ENCODE results near the gene KRTAP23-1. TPM values are rescaled to one million over a fixed set of nuclear protein-coding genes. Genes with fewer than 3 reads are reported as not detected.

KRTAP23-1 gene
- total RNA-seq, 1 experiment from 2014 or later: not detected

DNA sequence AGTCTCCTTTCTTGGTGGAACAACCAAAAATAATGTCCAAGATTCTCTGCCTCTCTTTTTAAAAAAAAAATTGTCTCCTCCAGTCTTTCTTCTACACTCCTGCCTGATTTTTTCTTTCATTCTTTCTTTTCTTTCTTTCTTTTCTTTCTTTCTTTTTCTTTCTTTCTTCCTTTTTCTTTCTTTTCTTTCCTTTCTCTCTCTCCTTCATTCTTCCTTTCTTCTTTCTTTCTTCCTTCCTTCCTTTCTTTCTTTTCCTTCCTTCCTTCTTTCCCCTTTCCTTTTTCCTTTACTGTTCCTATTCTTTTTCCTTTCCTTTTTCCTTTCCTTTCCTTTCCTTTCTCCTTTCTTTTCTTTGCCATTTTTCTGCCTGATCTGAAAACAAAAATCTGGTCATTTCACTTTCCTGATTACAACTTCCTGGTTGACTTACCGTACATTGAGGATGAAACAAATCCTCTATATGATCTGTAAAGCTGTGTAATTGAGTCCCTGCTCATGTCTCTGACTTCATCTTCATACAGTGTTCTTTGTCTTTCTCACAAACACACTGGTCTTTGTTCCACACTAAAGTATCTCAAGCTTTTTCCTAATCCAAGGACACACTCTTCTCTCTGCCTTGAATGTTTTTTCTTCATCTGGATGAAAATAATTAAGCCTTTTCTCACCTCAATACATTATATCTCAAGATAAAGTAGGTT, 6.1 kb upstream of the KRTAP23-1 start:
- CTCF ChIA-PET: no interaction called here
- no peak for TF ChIP-seq EZH2 (IDR thresholded peaks at IDR 0.05; ENCODE audit: low read depth)
- TF ChIP-seq, protein P1, sequence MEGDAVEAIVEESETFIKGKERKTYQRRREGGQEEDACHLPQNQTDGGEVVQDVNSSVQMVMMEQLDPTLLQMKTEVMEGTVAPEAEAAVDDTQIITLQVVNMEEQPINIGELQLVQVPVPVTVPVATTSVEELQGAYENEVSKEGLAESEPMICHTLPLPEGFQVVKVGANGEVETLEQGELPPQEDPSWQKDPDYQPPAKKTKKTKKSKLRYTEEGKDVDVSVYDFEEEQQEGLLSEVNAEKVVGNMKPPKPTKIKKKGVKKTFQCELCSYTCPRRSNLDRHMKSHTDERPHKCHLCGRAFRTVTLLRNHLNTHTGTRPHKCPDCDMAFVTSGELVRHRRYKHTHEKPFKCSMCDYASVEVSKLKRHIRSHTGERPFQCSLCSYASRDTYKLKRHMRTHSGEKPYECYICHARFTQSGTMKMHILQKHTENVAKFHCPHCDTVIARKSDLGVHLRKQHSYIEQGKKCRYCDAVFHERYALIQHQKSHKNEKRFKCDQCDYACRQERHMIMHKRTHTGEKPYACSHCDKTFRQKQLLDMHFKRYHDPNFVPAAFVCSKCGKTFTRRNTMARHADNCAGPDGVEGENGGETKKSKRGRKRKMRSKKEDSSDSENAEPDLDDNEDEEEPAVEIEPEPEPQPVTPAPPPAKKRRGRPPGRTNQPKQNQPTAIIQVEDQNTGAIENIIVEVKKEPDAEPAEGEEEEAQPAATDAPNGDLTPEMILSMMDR (conservative IDR thresholded peaks at IDR 0.05): no peak
- no peaks in the 10 kb centered on the region for H3K9me3 ChIP-seq (ENCODE audit: insufficient read depth, low read depth)
- no peak overlapping the region for H3K4me3 ChIP-seq
- H4K20me1 ChIP-seq (ENCODE audit: insufficient read depth): no peaks in the 10 kb centered on the region
- no peak for DNase-seq
- H3K9me2 ChIP-seq (ENCODE audit: insufficient read depth): no peaks in the 10 kb centered on the region
- intact Hi-C loops (cut with micrococcal nuclease; ENCODE audit: unreplicated experiment): no loop called here
- BruUV-seq (replicated peaks): no TSS peak
- 0 out of 2 replicates have a peak, but pooled peaks cover 4% of the 10 kb centered on the region for H3K4me1 ChIP-seq (replicated peaks; ENCODE audit: insufficient read depth)
- POLR2A ChIA-PET (ENCODE audit: unreplicated experiment): no interaction called here
- H3K36me3 ChIP-seq (ENCODE audit: low read depth): no peaks in the 10 kb centered on the region
- no peak overlapping the region for H3K27ac ChIP-seq
- H3K79me2 ChIP-seq (ENCODE audit: low read depth): no peaks in the 10 kb centered on the region
- H3F3A ChIP-seq (ENCODE audit: insufficient read depth, low read depth): no peaks in the 10 kb centered on the region
- H2AFZ ChIP-seq: no peak overlapping the region
- no peaks in the 10 kb centered on the region for H3K27me3 ChIP-seq (ENCODE audit: insufficient read depth, low read depth)
- H3K4me2 ChIP-seq: no peak overlapping the region

DNA sequence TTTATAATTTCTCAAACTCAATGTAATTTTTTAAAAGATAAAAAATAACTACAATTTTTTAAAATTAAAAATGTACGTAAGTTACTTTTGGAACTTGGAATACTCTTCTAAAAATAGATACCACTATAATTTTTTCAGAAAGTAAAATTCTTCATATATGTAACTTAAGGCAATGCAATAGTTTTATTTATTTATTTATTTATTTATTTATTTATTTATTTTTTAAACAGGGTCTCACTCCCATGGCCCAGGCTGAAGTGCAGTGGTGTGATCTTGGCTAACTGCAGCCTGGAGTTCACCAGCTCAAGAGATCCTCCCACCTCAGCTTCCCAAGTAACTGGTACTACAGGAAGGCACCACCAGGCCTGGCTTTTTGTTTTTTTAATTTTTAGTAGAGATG, 3.1 kb upstream of the KRTAP23-1 start:
- H3K36me3 ChIP-seq (ENCODE audit: low read depth): no peaks in the 10 kb centered on the region
- intact Hi-C loops (cut with micrococcal nuclease; ENCODE audit: unreplicated experiment): no loop called here
- no peaks in the 10 kb centered on the region for H3K79me2 ChIP-seq (ENCODE audit: low read depth)
- H3K27me3 ChIP-seq (ENCODE audit: insufficient read depth, low read depth): no peaks in the 10 kb centered on the region
- no peak overlapping the region for H3K27ac ChIP-seq
- 0 out of 2 replicates have a peak, but pooled peaks cover 7% of the 10 kb centered on the region for H3K4me1 ChIP-seq (replicated peaks; ENCODE audit: insufficient read depth)
- DNase-seq: no peak
- no peak overlapping the region for H3K4me3 ChIP-seq
- H3F3A ChIP-seq (ENCODE audit: insufficient read depth, low read depth): no peaks in the 10 kb centered on the region
- BruUV-seq (replicated peaks): no TSS peak
- H4K20me1 ChIP-seq (ENCODE audit: insufficient read depth): no peaks in the 10 kb centered on the region
- no peak overlapping the region for H3K4me2 ChIP-seq
- CTCF ChIA-PET: no interaction called here
- POLR2A ChIA-PET (ENCODE audit: unreplicated experiment): no interaction called here
- no peaks in the 10 kb centered on the region for H3K9me2 ChIP-seq (ENCODE audit: insufficient read depth)
- TF ChIP-seq, protein P1 (conservative IDR thresholded peaks at IDR 0.05): no peak
- TF ChIP-seq EZH2 (IDR thresholded peaks at IDR 0.05; ENCODE audit: low read depth): no peak
- no peaks in the 10 kb centered on the region for H3K9me3 ChIP-seq (ENCODE audit: insufficient read depth, low read depth)
- H2AFZ ChIP-seq: no peak overlapping the region

DNA sequence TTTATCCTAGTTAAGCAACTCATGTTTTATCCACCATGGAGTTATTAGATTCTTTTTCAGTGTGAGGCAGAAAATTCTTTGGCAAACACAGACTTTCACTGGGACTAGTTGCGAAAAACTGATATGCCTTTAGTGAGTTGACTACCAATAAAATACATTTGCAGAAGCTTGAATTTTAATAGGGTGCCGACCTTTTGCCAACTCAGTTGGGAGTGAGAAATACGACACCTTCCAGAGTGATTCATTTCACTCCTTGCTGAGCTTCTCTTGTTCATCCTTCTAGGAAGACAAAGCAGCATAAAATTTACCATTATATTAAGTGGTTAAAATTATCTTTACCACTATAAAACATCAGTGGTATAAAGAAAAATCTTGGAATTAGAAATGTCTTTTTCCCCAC, 1.2 kb upstream of the KRTAP23-1 start:
- ChIA-PET CTCF (interaction anchor here (0.5 kb wide), 1 partner anchor 17 kb away, joined by 3 read pairs; no protein-coding TSS in a partner anchor), POLR2A (ENCODE audit: unreplicated experiment) (no interaction called here)
- H3K4me3 ChIP-seq: no peak overlapping the region
- no TSS peak for BruUV-seq (replicated peaks)
- H3K9me2 ChIP-seq (ENCODE audit: insufficient read depth): no peaks in the 10 kb centered on the region
- no peak overlapping the region for H2AFZ ChIP-seq
- H3K9me3 ChIP-seq (ENCODE audit: insufficient read depth, low read depth): no peaks in the 10 kb centered on the region
- no peaks in the 10 kb centered on the region for H3K79me2 ChIP-seq (ENCODE audit: low read depth)
- H3K4me1 ChIP-seq (replicated peaks; ENCODE audit: insufficient read depth): 0 out of 2 replicates have a peak, but pooled peaks cover 7% of the 10 kb centered on the region
- intact Hi-C loops (cut with micrococcal nuclease; ENCODE audit: unreplicated experiment): no loop called here
- no peaks in the 10 kb centered on the region for H3F3A ChIP-seq (ENCODE audit: insufficient read depth, low read depth)
- H3K27ac ChIP-seq: no peak overlapping the region
- H3K27me3 ChIP-seq (ENCODE audit: insufficient read depth, low read depth): no peaks in the 10 kb centered on the region
- no peaks in the 10 kb centered on the region for H3K36me3 ChIP-seq (ENCODE audit: low read depth)
- H3K4me2 ChIP-seq: no peak overlapping the region
- no peaks in the 10 kb centered on the region for H4K20me1 ChIP-seq (ENCODE audit: insufficient read depth)
- DNase-seq: peak in 1 of 2 experiments; percentile 38
- no peak for TF ChIP-seq EZH2 (IDR thresholded peaks at IDR 0.05; ENCODE audit: low read depth)
- TF ChIP-seq, protein P1 (conservative IDR thresholded peaks at IDR 0.05): no peak

Measured in PC-9 (cell line).